Mucosa of descending colon (tissue), 3 donors: ENCODE data around the gene THSD8. TPM values are rescaled to one million over a fixed set of nuclear protein-coding genes. Genes with fewer than 3 reads are reported as not detected.

Source experiments
- ATAC-seq: fragments of 200-7000 bp; cut with Tn5 transposase; one replicate; pipeline ENCODE4 v1.9.1; 2020; ENCODE audit warnings: mild to moderate bottlenecking, moderate library complexity
- DNase-seq, 3 donors: peaks; one replicate each; pipeline ENCODE4 v3.0.0-alpha.2; 2020
- H3K36me3 ChIP-seq: fragments of 200-600 bp; one replicate; pipeline ENCODE4 v1.8.0; 2021; ENCODE audit warnings: low read depth, mild to moderate bottlenecking
- H3K4me1 ChIP-seq: fragments of 200-600 bp; one replicate; pipeline ENCODE4 v1.8.0; 2021; ENCODE audit warnings: low read depth, mild to moderate bottlenecking
- H3K4me3 ChIP-seq: fragments of 200-600 bp; one replicate; pipeline ENCODE4 v1.8.0; 2021; ENCODE audit warnings: mild to moderate bottlenecking
- H3K9me3 ChIP-seq: fragments of 200-600 bp; one replicate; pipeline ENCODE4 v1.8.0; 2021; ENCODE audit warnings: mild to moderate bottlenecking
- CTCF ChIP-seq: fragments of 200-600 bp; IDR thresholded peaks from one replicate; pipeline ENCODE4 v1.8.0; 2022; ENCODE audit warnings: antibody characterized with exemption, mild to moderate bottlenecking
- intact Hi-C, 2 donors: fragments of 100-400 bp; cut with DNase I in 1 of 2; cut with micrococcal nuclease in 1 of 2; formaldehyde crosslinking; loops; one replicate each; pipeline versions ENCODE4 v1.11.0 to v1.11.1; 2022; cut with DNase I, micrococcal nuclease
- total RNA-seq, 3 donors: library from RNA; stranded (reverse); fragmentation: NEBNext Ultra II Directional in 2 of 3; extraction: Animal tissue kit (Norgen Biotek cat#: 25700) in 2 of 3; gene quantifications; one replicate each; pipeline versions ENCODE4 v1.2.1 to v1.2.4, GENCODE V29; 2021 to 2023
- donor health status: DM: no; HTN: no; CAD: no; lungs with moderate emphysema.
- donor health status: DM: no; HTN: no; CAD: no.
- donor health status: DM: no; HTN: yes; CAD: no.

Gene THSD8
- total RNA-seq, 3 donors from 2014 or later = 1.5 to 10.4 (median 2.7) TPM

- no peaks in the 10 kb centered on the region for H3K36me3 ChIP-seq
- no peaks in the 10 kb centered on the region for H3K9me3 ChIP-seq
- H3K4me1 ChIP-seq = peaks cover 8% of the 10 kb centered on the region
- ATAC-seq = peak; percentile 68
- peak; percentile 62 to 76 (median 73) for DNase-seq
- intact Hi-C loops = no loop called here
- TF ChIP-seq CTCF = no peak
- no peak overlapping the region for H3K4me3 ChIP-seq
Observed at GRCh38 chr19:12828494-12828893, 26.6 kb downstream of the THSD8 start.

DNA sequence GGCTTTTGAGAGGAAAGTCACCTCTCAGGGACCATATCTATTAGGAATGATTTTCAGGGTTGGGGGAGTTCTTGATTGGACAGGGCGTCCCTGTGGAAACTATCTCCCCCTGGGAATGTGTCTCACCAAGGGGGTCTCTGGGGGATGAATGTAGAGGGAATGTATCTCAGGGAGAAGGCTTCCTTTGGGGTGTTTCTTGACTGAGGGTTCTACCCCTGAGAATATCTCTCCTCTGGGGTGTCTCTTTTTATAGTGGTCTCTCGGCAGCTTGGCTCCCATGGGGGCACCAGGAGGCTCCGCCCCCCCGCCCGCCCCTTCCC, 31.5 kb downstream of the THSD8 start:
- Histone ChIP-seq H3K36me3 (no peaks in the 10 kb centered on the region), H3K4me3 (no peak overlapping the region), H3K9me3 (no peaks in the 10 kb centered on the region), H3K4me1 (peaks cover 9% of the 10 kb centered on the region)
- ATAC-seq (no peak), DNase-seq (no peak)
- TF ChIP-seq CTCF = no peak
- intact Hi-C loops = no loop called here

DNA sequence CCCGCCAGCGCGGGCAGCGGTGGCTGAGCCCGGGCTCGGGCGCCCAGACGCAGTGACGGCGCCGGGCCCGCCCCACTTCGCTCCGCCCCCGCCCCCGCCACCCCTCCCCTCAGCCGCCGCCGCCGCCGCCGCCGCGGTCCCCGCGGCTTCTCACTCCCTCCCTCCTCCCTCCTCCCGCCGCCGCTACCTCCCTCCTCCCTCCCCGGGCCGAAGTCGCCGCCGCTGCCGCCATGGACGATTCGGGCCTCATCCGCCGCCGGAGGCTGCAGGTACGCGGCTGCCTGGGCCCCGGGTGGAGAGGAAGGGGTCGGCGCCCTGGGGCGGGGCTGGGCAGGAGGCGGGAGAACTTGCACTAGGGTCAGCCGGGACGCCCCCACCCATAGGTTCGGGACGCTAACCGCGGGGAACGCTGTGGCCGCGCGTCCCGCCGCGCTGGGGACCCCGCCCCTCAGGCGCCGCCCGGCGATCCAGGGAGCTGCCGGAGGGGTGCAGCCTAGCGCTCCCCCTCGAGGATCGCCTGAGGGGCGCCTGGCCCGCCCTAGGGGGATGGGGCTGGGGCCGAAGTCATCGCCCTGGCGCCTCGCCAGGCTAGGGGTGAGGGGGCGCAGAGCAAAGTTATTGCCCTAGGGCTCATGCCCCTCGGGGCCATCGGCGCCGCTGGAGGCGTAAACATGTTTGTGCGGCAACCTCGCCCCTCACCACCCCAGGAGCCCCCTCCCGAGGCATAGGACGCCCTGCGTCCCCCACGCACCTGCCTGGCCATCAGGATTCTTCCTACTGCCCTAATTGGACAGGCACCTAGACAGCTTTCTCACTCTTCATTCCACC, 32.1 kb downstream of the THSD8 start:
- peak in 2 of 3 donors; percentile 54 to 57 for DNase-seq
- Histone ChIP-seq H3K9me3 (no peaks in the 10 kb centered on the region), H3K36me3 (no peaks in the 10 kb centered on the region), H3K4me1 (peaks cover 10% of the 10 kb centered on the region), H3K4me3 (no peak overlapping the region)
- no peak for TF ChIP-seq CTCF
- peak; percentile 12 for ATAC-seq
- intact Hi-C loops = no loop called here

- intact Hi-C loops = no loop called here
- no peak for DNase-seq
- ATAC-seq = no peak
- no peaks in the 10 kb centered on the region for H3K36me3 ChIP-seq
- H3K4me3 ChIP-seq = no peak within 1 kb of the TSS
- H3K4me1 ChIP-seq = peaks cover 10% of the 10 kb centered on the region
- H3K9me3 ChIP-seq = no peaks in the 10 kb centered on the region
- no peak for TF ChIP-seq CTCF
Observed at GRCh38 chr19:12834566-12834943, 32.7 kb downstream of the THSD8 start, which contains the start of gene RTBDN. Gene RTBDN, minus strand, starts transcription at chr19:12834579. Its CDS starts 4,600 bp downstream, at chr19:12829979.

DNA sequence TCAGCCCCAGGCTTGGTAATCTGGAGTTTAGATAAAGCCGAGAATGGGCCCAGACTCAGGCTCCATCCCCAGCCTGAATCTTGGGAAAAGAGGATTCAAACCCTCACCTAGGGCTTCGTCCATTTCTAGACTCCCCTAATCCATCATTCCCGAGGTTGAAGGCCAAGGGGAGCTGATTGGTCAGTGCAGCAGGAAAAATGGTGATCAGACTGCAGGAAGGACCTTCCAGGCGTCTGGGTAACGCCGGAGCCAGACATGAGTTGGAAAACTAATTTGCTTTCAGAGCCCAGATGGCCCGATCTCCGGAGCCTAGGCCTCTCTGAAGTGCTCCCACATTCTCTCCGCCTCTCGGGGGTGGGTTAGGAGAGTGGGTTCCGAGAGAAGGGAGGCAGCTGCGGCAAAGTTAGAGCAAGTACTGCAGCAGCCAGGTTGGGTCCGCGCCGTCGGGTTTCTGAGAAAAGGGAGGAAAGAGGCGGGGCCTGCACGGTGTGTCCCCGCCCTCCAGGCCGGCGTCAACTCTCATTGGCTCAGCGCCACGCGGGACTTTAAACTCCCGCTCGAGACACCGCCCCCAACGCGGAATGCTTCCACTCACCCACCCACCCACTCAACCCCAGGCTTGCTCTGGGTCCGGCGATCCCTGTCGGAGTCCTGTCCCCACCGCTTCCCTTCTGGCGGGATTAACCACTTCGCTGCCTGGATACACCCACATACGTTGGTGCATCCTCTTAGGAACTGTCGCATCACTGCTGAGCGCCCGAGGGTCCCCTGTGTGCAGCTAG, 33.3 kb downstream of the THSD8 start:
- Histone ChIP-seq H3K4me1 (peaks cover 10% of the 10 kb centered on the region), H3K4me3 (no peak overlapping the region), H3K9me3 (no peaks in the 10 kb centered on the region), H3K36me3 (no peaks in the 10 kb centered on the region)
- no peak for TF ChIP-seq CTCF
- intact Hi-C loops = no loop called here
- peak; percentile 36 for ATAC-seq
- peak in 2 of 3 donors; percentile 46 to 58 for DNase-seq
